ENCODE results near the gene SLC2A6. TPM values are rescaled to one million over a fixed set of nuclear protein-coding genes. Genes with fewer than 3 reads are reported as not detected.

The SLC2A6 gene
- total and polyA plus RNA-seq, 10 of the 15 experiments (the other 5 are each of a cell fraction or from before 2014, with no cell fraction given), result 1.1 to 37.9 (median 18.3) TPM

DNA sequence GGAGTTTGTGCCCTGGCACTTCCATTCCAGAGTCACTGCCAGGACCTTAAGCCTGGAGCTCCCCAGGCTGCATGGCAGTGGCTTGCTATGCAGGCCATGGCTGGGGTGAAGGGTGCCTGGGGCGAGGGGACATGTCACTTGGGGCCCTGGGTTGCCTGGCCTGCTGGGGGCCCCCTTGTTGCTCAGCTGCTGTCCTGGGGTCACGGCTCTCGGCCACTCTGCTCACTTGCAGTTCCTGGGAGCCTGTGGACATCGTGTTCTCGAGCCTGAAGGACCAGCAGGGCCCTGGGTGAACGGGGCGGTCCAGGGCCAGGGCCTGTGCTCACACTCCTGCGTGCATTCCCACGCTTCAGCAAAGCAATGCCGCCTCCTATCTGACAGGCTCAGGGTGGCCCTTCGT is 14.5 kb upstream of the SLC2A6 start:
- no peak for TF ChIP-seq IKZF2 (IDR thresholded peaks at IDR 0.05)
- no peak for TF ChIP-seq GATAD2B (conservative IDR thresholded peaks at IDR 0.05; ENCODE audit: low read depth)
- no peak for TF ChIP-seq NRF1 (conservative IDR thresholded peaks at IDR 0.05; ENCODE audit: low read depth, low read length)
- TF ChIP-seq TCF12 (IDR thresholded peaks at IDR 0.05; ENCODE audit: low read depth, low read length), result no peak
- no peak for TF ChIP-seq EP300 (IDR thresholded peaks at IDR 0.05; ENCODE audit: borderline replicate concordance in 1 of 2, control insufficient read depth in 1 of 2, low read depth in 2 of 2, low read length in 2 of 2)
- TF ChIP-seq, protein P1, sequence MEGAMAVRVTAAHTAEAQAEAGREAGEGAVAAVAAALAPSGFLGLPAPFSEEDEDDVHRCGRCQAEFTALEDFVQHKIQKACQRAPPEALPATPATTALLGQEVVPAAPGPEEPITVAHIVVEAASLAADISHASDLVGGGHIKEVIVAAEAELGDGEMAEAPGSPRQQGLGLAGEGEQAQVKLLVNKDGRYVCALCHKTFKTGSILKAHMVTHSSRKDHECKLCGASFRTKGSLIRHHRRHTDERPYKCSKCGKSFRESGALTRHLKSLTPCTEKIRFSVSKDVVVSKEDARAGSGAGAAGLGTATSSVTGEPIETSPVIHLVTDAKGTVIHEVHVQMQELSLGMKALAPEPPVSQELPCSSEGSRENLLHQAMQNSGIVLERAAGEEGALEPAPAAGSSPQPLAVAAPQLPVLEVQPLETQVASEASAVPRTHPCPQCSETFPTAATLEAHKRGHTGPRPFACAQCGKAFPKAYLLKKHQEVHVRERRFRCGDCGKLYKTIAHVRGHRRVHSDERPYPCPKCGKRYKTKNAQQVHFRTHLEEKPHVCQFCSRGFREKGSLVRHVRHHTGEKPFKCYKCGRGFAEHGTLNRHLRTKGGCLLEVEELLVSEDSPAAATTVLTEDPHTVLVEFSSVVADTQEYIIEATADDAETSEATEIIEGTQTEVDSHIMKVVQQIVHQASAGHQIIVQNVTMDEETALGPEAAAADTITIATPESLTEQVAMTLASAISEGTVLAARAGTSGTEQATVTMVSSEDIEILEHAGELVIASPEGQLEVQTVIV (IDR thresholded peaks at IDR 0.05; ENCODE audit: borderline replicate concordance, partially characterized antibody), result no peak
- no peak for TF ChIP-seq POLR2A (IDR thresholded peaks at IDR 0.05; ENCODE audit: low read depth, low read length)
- no peak for TF ChIP-seq POLR2AphosphoS5 (IDR thresholded peaks at IDR 0.05; ENCODE audit: low read length)
- no peak for TF ChIP-seq MEF2B (IDR thresholded peaks at IDR 0.05; ENCODE audit: partially characterized antibody, poor library complexity, severe bottlenecking)
- TF ChIP-seq CHD1 (IDR thresholded peaks at IDR 0.05; ENCODE audit: low read depth, low read length), result no peak
- TF ChIP-seq, protein P2, sequence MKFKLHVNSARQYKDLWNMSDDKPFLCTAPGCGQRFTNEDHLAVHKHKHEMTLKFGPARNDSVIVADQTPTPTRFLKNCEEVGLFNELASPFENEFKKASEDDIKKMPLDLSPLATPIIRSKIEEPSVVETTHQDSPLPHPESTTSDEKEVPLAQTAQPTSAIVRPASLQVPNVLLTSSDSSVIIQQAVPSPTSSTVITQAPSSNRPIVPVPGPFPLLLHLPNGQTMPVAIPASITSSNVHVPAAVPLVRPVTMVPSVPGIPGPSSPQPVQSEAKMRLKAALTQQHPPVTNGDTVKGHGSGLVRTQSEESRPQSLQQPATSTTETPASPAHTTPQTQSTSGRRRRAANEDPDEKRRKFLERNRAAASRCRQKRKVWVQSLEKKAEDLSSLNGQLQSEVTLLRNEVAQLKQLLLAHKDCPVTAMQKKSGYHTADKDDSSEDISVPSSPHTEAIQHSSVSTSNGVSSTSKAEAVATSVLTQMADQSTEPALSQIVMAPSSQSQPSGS (IDR thresholded peaks at IDR 0.05; ENCODE audit: low read length), result no peak
- no peak for TF ChIP-seq SIX5 (IDR thresholded peaks at IDR 0.05; ENCODE audit: low read depth, low read length, severe bottlenecking)
- TF ChIP-seq SMARCA5 (IDR thresholded peaks at IDR 0.05), result no peak
- TF ChIP-seq NFIC (IDR thresholded peaks at IDR 0.05; ENCODE audit: low read depth, low read length), result no peak
- no peak for TF ChIP-seq YBX1 (IDR thresholded peaks at IDR 0.05)
- TF ChIP-seq, protein P3, sequence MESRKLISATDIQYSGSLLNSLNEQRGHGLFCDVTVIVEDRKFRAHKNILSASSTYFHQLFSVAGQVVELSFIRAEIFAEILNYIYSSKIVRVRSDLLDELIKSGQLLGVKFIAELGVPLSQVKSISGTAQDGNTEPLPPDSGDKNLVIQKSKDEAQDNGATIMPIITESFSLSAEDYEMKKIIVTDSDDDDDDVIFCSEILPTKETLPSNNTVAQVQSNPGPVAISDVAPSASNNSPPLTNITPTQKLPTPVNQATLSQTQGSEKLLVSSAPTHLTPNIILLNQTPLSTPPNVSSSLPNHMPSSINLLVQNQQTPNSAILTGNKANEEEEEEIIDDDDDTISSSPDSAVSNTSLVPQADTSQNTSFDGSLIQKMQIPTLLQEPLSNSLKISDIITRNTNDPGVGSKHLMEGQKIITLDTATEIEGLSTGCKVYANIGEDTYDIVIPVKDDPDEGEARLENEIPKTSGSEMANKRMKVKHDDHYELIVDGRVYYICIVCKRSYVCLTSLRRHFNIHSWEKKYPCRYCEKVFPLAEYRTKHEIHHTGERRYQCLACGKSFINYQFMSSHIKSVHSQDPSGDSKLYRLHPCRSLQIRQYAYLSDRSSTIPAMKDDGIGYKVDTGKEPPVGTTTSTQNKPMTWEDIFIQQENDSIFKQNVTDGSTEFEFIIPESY (IDR thresholded peaks at IDR 0.05), result no peak
- TF ChIP-seq GABPA (IDR thresholded peaks at IDR 0.05; ENCODE audit: low read depth), result no peak
- POLR2A ChIA-PET, result interaction anchor here (0.5 to 0.6 kb wide), 2 partner anchors 34 to 78 kb away, joined by 3 read pairs; partner anchors contain the start of gene CACFD1
- in situ Hi-C loops (cut with MboI), result no loop called here
- no peaks in the 10 kb centered on the region for H3K4me1 ChIP-seq (ENCODE audit: control insufficient read depth, insufficient read depth, low read length)
- no peak for DNase-seq (ENCODE audit: low read depth, low spot score)
- H3K9me3 ChIP-seq (replicated peaks; ENCODE audit: control insufficient read depth, insufficient read depth, low read length), result no peaks in the 10 kb centered on the region
- ATAC-seq, result no peak
- no peak overlapping the region for H2AFZ ChIP-seq (ENCODE audit: control insufficient read depth, low read depth, low read length)
- BruUV-seq (replicated peaks), result no TSS peak
- intact Hi-C loops (cut with micrococcal nuclease; ENCODE audit: unreplicated experiment), result no loop called here
- H3K27ac ChIP-seq (ENCODE audit: control insufficient read depth, insufficient read depth), result no peak overlapping the region
- no peaks in the 10 kb centered on the region for H3K79me2 ChIP-seq (ENCODE audit: control insufficient read depth, insufficient read depth, low read length)
- H3K4me3 ChIP-seq, result no peak overlapping the region
- SMC1A ChIA-PET (ENCODE audit: uncharacterized antibody, unreplicated experiment), result interaction anchor here (0.6 kb wide), 1 partner anchor 482 kb away, joined by 3 read pairs; no protein-coding TSS in a partner anchor
- H4K20me1 ChIP-seq (ENCODE audit: control insufficient read depth, insufficient read depth), result no peaks in the 10 kb centered on the region
- RAD21 ChIA-PET (ENCODE audit: unreplicated experiment), result no interaction called here
- no peaks in the 10 kb centered on the region; a peak in 2 of 4 replicates for H3K27me3 ChIP-seq (replicated peaks in 1 of 2; ENCODE audit: control insufficient read depth in 2 of 2, insufficient read depth in 2 of 2, low read length in 1 of 2)
- H3K4me2 ChIP-seq (ENCODE audit: control insufficient read depth, insufficient read depth), result no peak overlapping the region
- CTCF ChIA-PET, result no interaction called here
- H3K36me3 ChIP-seq (ENCODE audit: control insufficient read depth in 2 of 2, insufficient read depth in 2 of 2, low read length in 1 of 2), result no peaks in the 10 kb centered on the region
- 31% methylated on average over 11 of the region's 11 CpGs for WGBS (ENCODE audit: insufficient coverage, insufficient replicate concordance, low lambda C conversion rate, missing lambda C conversion rate)
- H3K9ac ChIP-seq (ENCODE audit: control insufficient read depth, insufficient read depth, low read length), result no peak overlapping the region
- no peak for FAIRE-seq
